Heart right ventricle (tissue), 16 donors: ENCODE measurements around the gene TLE5. TPM values are rescaled to one million over a fixed set of nuclear protein-coding genes. Genes with fewer than 3 reads are reported as not detected.

Experiments
- ATAC-seq, 8 donors: fragments of 200-7000 bp; cut with Tn5 transposase; one replicate each; pipeline ENCODE4 v1.9.1; 2020; ENCODE audit warnings: mild to moderate bottlenecking in 8 of 8, moderate library complexity in 8 of 8, moderate number of reproducible peaks in 1 of 8
- DNase-seq, 2 donors: peaks; one replicate each; pipeline ENCODE4 v3.0.0-alpha.2; 2020
- H3K27ac ChIP-seq, 10 donors: fragments of 200-600 bp; sonication (generic) in 2 of 10; one replicate each; pipeline versions ENCODE4 v1.5.0 to v1.8.0; 2020 to 2022; ENCODE audit warnings: mild to moderate bottlenecking in 3 of 10
- H3K27me3 ChIP-seq, 7 donors: fragments of 200-600 bp; one replicate each; pipeline ENCODE4 v1.8.0; 2021 to 2022; ENCODE audit warnings: mild to moderate bottlenecking in 2 of 7
- H3K36me3 ChIP-seq, 9 donors: fragments of 200-600 bp; sonication (generic) in 1 of 9; one replicate each; pipeline versions ENCODE4 v1.5.0 to v1.8.0; 2020 to 2022; ENCODE audit warnings: mild to moderate bottlenecking in 2 of 9
- H3K4me1 ChIP-seq, 9 donors: fragments of 200-600 bp; sonication (generic) in 1 of 9; one replicate each; pipeline versions ENCODE4 v1.5.0 to v1.8.0; 2020 to 2022; ENCODE audit warnings: mild to moderate bottlenecking in 4 of 9
- H3K4me3 ChIP-seq, 10 donors: fragments of 200-600 bp; sonication (generic) in 2 of 10; one replicate each; pipeline versions ENCODE4 v1.5.0 to v1.8.0; 2020 to 2022; ENCODE audit warnings: mild to moderate bottlenecking in 7 of 10, moderate library complexity in 2 of 10
- H3K9me3 ChIP-seq, 11 donors: fragments of 200-600 bp in 10 of 11; sonication (generic) in 2 of 11; one replicate each; pipeline versions ENCODE4 v1.5.0 to v1.8.0; 2013 to 2022; ENCODE audit warnings: mild to moderate bottlenecking in 2 of 11, control low read depth in 1 of 11, moderate library complexity in 1 of 11
- CTCF ChIP-seq, 9 donors: fragments of 200-600 bp; sonication (generic) in 2 of 9; IDR thresholded peaks; one replicate each; pipeline versions ENCODE4 v1.5.0 to v1.8.0; 2021 to 2022; ENCODE audit warnings: antibody characterized with exemption in 9 of 9, mild to moderate bottlenecking in 5 of 9, moderate library complexity in 1 of 9
- WGBS, 2 donors: extraction: QIAGEN DNeasy Blood & Tissue Kit; methylation state at CpG; one replicate each; pipeline ENCODE4 v1.1.7; 2013; ENCODE audit warnings: inconsistent platforms in 1 of 2; 5-methylcytosine and 5-hydroxymethylcytosine counted together
- intact Hi-C, 10 donors: fragments of 100-400 bp; cut with DNase I; formaldehyde crosslinking; loops; one replicate each; pipeline versions ENCODE4 v1.11.1 to v1.14.2; 2022
- polyA plus RNA-seq, 2 donors: library from polyadenylated mRNA; stranded (reverse); fragments of 200-250 nt; gene quantifications; one replicate each; pipeline ENCODE4 v1.2.3, GENCODE V29; 2013
- total RNA-seq, 10 donors: library from RNA; stranded (reverse); fragmentation: NEBNext Ultra II Directional in 3 of 10; extraction: Animal tissue kit (Norgen Biotek cat#: 25700) in 3 of 10; gene quantifications; one replicate each; pipeline versions ENCODE4 v1.2.1 to v1.2.4, GENCODE V29; 2021 to 2023
- donor health status: Arrhythmogenic right ventricular cardiomyopathy.
- donor health status: ischemic (EF 13 %, LVEDD 7.1; RV severe dilation, severe dysfunction).
- donor health status: healthy with polysubstance abuse.
- donor health status: DM: no; HTN: yes; CAD: no.
- donor health status: DM: no; HTN: no; CAD: no.
- donor health status: ischemic (EF 25% LVEDD 6.9; RV normal size, moderate dysfunction).
- donor health status: ischemic (EF 25% LVEDD 5.7; RV mildly dilated, moderate dysfunction).
- donor health status: healthy.
- donor health status: DM: yes; HTN: yes; CAD: no.
- donor health status: Ischemic cardiomyopathy.
- donor health status: ischemic (EF 35%, LVEDD 5.7; RV mildly dilated, moderate dysfunction).
- donor health status: nonischemic (EF 11% LVEDD 7.7; RV severe dilation, severe dysfunction).
- donor health status: DM: yes; HTN: yes; CAD: no.
- donor health status: PGD.
- donor health status: ischemic (EF 29% LVEDD 5.4; RV normal size, mild dysfunction).
- donor health status: nonischemic (EF 23%, LVEDD 6.1; RV moderate dilation, normal function).

The TLE5 gene
- total and polyA plus RNA-seq, 12 donors, result 653 to 1,254 (median 758) TPM

- TF ChIP-seq CTCF (IDR thresholded peaks at IDR 0.05), result no peak
- H3K4me3 ChIP-seq, result peak overlapping the region in 4 of 10 donors; percentile 43 to 52 (median 46)
These were observed 14.1 kb downstream of the TLE5 start for GRCh38 chr19:3048190-3048533.

GRCh38 chr19:3047496-3048189 is 14.7 kb downstream of the TLE5 start:
- 14 to 15% methylated on average over 28 of the region's 28 CpGs for WGBS, 2 donors
- H3K4me3 ChIP-seq, result peak overlapping the region; percentile 10 to 52 (median 42)
- DNase-seq (peak; percentile 63 to 74), ATAC-seq (peak in 7 of 8 donors; percentile 26 to 76 (median 65))
- peaks cover 0 to 3% (median 0%) of the 10 kb centered on the region in 9 donors for H3K36me3 ChIP-seq
- intact Hi-C loops, result no loop called here
- H3K4me1 ChIP-seq, result peaks cover 0 to 18% (median 8%) of the 10 kb centered on the region in 9 donors
- TF ChIP-seq CTCF (IDR thresholded peaks at IDR 0.05), result no peak
- H3K9me3 ChIP-seq, result no peaks in the 10 kb centered on the region
- peak overlapping the region in 8 of 10 donors; percentile 2 to 78 (median 46) for H3K27ac ChIP-seq
- peaks cover 0 to 12% (median 0%) of the 10 kb centered on the region in 7 donors for H3K27me3 ChIP-seq

More at GRCh38 chr19:3048190-3048533, 14.1 kb downstream of the TLE5 start:
- Histone ChIP-seq H3K9me3 (no peaks in the 10 kb centered on the region), H3K36me3 (peaks cover 0 to 8% (median 3%) of the 10 kb centered on the region in 9 donors), H3K27me3 (peaks cover 0 to 7% (median 0%) of the 10 kb centered on the region in 7 donors), H3K4me1 (peaks cover 0 to 16% (median 8%) of the 10 kb centered on the region in 9 donors), H3K27ac (peak overlapping the region in 3 of 10 donors; percentile 61 to 78 (median 71))
- DNase-seq (no peak), ATAC-seq (no peak)
- 85 to 93% methylated on average over 5 of the region's 5 CpGs for WGBS, 2 donors
- intact Hi-C loops, result no loop called here

- peaks cover 0 to 13% (median 0%) of the 10 kb centered on the region in 7 donors for H3K27me3 ChIP-seq
- ATAC-seq, result peak in 5 of 8 donors; percentile 11 to 50 (median 27)
- peak overlapping the region in 8 of 10 donors; percentile 2 to 78 (median 46) for H3K27ac ChIP-seq
- peak; percentile 44 to 47 for DNase-seq
- H3K4me1 ChIP-seq, result peaks cover 0 to 22% (median 9%) of the 10 kb centered on the region in 9 donors
- intact Hi-C loops, result no loop called here
- TF ChIP-seq CTCF (IDR thresholded peaks at IDR 0.05), result no peak
- H3K9me3 ChIP-seq, result no peaks in the 10 kb centered on the region
- no peaks in the 10 kb centered on the region for H3K36me3 ChIP-seq
- WGBS, 2 donors, result 4 to 5% methylated on average over 22 to 45 of the region's 47 CpGs
- peak overlapping the region; percentile 10 to 52 (median 42) for H3K4me3 ChIP-seq
These were observed 15.4 kb downstream of the TLE5 start for GRCh38 chr19:3046698-3047495.
